Heart right ventricle (tissue), 16 donors: ENCODE results near the gene LRRC9. TPM values are rescaled to one million over a fixed set of nuclear protein-coding genes. Genes with fewer than 3 reads are reported as not detected.
A peak's percentile ranks its signal among the peaks of the same experiment; 100 is the strongest.

Source experiments
- ATAC-seq, 8 donors: fragments of 200-7000 bp; cut with Tn5 transposase; one replicate each; pipeline ENCODE4 v1.9.1; 2020; ENCODE audit warnings: mild to moderate bottlenecking in 8 of 8, moderate library complexity in 8 of 8, moderate number of reproducible peaks in 1 of 8
- DNase-seq, 2 donors: peaks; one replicate each; pipeline ENCODE4 v3.0.0-alpha.2; 2020
- H3K27ac ChIP-seq, 10 donors: fragments of 200-600 bp; sonication (generic) in 2 of 10; one replicate each; pipeline versions ENCODE4 v1.5.0 to v1.8.0; 2020 to 2022; ENCODE audit warnings: mild to moderate bottlenecking in 3 of 10
- H3K27me3 ChIP-seq, 7 donors: fragments of 200-600 bp; one replicate each; pipeline ENCODE4 v1.8.0; 2021 to 2022; ENCODE audit warnings: mild to moderate bottlenecking in 2 of 7
- H3K36me3 ChIP-seq, 9 donors: fragments of 200-600 bp; sonication (generic) in 1 of 9; one replicate each; pipeline versions ENCODE4 v1.5.0 to v1.8.0; 2020 to 2022; ENCODE audit warnings: mild to moderate bottlenecking in 2 of 9
- H3K4me1 ChIP-seq, 9 donors: fragments of 200-600 bp; sonication (generic) in 1 of 9; one replicate each; pipeline versions ENCODE4 v1.5.0 to v1.8.0; 2020 to 2022; ENCODE audit warnings: mild to moderate bottlenecking in 4 of 9
- H3K4me3 ChIP-seq, 10 donors: fragments of 200-600 bp; sonication (generic) in 2 of 10; one replicate each; pipeline versions ENCODE4 v1.5.0 to v1.8.0; 2020 to 2022; ENCODE audit warnings: mild to moderate bottlenecking in 7 of 10, moderate library complexity in 2 of 10
- H3K9me3 ChIP-seq, 11 donors: fragments of 200-600 bp in 10 of 11; sonication (generic) in 2 of 11; one replicate each; pipeline versions ENCODE4 v1.5.0 to v1.8.0; 2013 to 2022; ENCODE audit warnings: mild to moderate bottlenecking in 2 of 11, control low read depth in 1 of 11, moderate library complexity in 1 of 11
- WGBS, 2 donors: extraction: QIAGEN DNeasy Blood & Tissue Kit; methylation state at CpG; one replicate each; pipeline ENCODE4 v1.1.7; 2013; ENCODE audit warnings: inconsistent platforms in 1 of 2; 5-methylcytosine and 5-hydroxymethylcytosine counted together
- intact Hi-C, 10 donors: fragments of 100-400 bp; cut with DNase I; formaldehyde crosslinking; loops; one replicate each; pipeline versions ENCODE4 v1.11.1 to v1.14.2; 2022
- polyA plus RNA-seq, 2 donors: library from polyadenylated mRNA; stranded (reverse); fragments of 200-250 nt; gene quantifications; one replicate each; pipeline ENCODE4 v1.2.3, GENCODE V29; 2013
- total RNA-seq, 10 donors: library from RNA; stranded (reverse); fragmentation: NEBNext Ultra II Directional in 3 of 10; extraction: Animal tissue kit (Norgen Biotek cat#: 25700) in 3 of 10; gene quantifications; one replicate each; pipeline versions ENCODE4 v1.2.1 to v1.2.4, GENCODE V29; 2021 to 2023
- TF ChIP-seq, protein P1 (sequence below), 9 donors: fragments of 200-600 bp; sonication (generic) in 2 of 9; IDR thresholded peaks; one replicate each; pipeline versions ENCODE4 v1.5.0 to v1.8.0; 2021 to 2022; ENCODE audit warnings: antibody characterized with exemption in 9 of 9, mild to moderate bottlenecking in 5 of 9, moderate library complexity in 1 of 9
- donor health status: Arrhythmogenic right ventricular cardiomyopathy.
- donor health status: ischemic (EF 13 %, LVEDD 7.1; RV severe dilation, severe dysfunction).
- donor health status: healthy with polysubstance abuse.
- donor health status: DM: no; HTN: yes; CAD: no.
- donor health status: DM: no; HTN: no; CAD: no.
- donor health status: ischemic (EF 25% LVEDD 6.9; RV normal size, moderate dysfunction).
- donor health status: ischemic (EF 25% LVEDD 5.7; RV mildly dilated, moderate dysfunction).
- donor health status: healthy.
- donor health status: DM: yes; HTN: yes; CAD: no.
- donor health status: Ischemic cardiomyopathy.
- donor health status: ischemic (EF 35%, LVEDD 5.7; RV mildly dilated, moderate dysfunction).
- donor health status: nonischemic (EF 11% LVEDD 7.7; RV severe dilation, severe dysfunction).
- donor health status: DM: yes; HTN: yes; CAD: no.
- donor health status: PGD.
- donor health status: ischemic (EF 29% LVEDD 5.4; RV normal size, mild dysfunction).
- donor health status: nonischemic (EF 23%, LVEDD 6.1; RV moderate dilation, normal function).

Gene LRRC9
- total and polyA plus RNA-seq, 12 donors = 0.01 to 1.7 (median 0.22) TPM; not detected in 4

DNA sequence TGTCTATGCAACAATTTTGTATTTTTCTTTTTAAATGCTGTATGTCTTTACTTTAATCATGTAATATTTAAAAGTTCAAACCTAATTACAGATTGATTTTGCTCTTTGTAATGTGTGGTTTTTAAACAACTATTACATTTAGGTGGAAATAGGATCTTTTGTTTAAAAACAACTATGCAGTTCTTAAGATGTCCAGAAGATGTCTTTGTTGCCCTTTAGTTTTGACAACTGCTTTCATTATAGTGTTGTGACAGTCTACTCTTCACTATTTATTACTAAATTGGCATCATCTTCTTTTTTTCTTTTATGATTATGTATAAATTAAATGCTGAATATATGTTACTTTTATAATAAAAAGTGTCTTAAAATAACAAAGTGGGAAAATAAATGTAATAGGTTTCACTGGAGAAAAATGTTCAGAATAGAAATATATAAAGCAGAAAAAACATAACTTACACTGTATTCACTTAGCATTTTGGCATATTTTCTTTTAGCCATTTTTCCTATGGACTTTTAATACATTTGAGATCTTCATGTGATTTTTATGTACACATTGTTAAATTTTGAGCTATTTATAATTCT is 144.6 kb downstream of the LRRC9 start:
- no peaks in the 10 kb centered on the region for H3K36me3 ChIP-seq
- no peak overlapping the region for H3K4me3 ChIP-seq
- peaks cover 0 to 6% (median 0%) of the 10 kb centered on the region in 11 donors for H3K9me3 ChIP-seq
- no peak overlapping the region for H3K27ac ChIP-seq
- H3K4me1 ChIP-seq = no peaks in the 10 kb centered on the region
- intact Hi-C loops = loop anchor here (1.0 to 10.0 kb wide), 11 partner anchors 100 to 500 kb away; partner anchors contain the start of gene DHRS7 (in 4 of the 10)
- ATAC-seq (no peak), DNase-seq (no peak)
- TF ChIP-seq, protein P1, sequence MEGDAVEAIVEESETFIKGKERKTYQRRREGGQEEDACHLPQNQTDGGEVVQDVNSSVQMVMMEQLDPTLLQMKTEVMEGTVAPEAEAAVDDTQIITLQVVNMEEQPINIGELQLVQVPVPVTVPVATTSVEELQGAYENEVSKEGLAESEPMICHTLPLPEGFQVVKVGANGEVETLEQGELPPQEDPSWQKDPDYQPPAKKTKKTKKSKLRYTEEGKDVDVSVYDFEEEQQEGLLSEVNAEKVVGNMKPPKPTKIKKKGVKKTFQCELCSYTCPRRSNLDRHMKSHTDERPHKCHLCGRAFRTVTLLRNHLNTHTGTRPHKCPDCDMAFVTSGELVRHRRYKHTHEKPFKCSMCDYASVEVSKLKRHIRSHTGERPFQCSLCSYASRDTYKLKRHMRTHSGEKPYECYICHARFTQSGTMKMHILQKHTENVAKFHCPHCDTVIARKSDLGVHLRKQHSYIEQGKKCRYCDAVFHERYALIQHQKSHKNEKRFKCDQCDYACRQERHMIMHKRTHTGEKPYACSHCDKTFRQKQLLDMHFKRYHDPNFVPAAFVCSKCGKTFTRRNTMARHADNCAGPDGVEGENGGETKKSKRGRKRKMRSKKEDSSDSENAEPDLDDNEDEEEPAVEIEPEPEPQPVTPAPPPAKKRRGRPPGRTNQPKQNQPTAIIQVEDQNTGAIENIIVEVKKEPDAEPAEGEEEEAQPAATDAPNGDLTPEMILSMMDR (IDR thresholded peaks at IDR 0.05) = peak; percentile 37 to 78 (median 63)
- no peaks in the 10 kb centered on the region for H3K27me3 ChIP-seq

DNA sequence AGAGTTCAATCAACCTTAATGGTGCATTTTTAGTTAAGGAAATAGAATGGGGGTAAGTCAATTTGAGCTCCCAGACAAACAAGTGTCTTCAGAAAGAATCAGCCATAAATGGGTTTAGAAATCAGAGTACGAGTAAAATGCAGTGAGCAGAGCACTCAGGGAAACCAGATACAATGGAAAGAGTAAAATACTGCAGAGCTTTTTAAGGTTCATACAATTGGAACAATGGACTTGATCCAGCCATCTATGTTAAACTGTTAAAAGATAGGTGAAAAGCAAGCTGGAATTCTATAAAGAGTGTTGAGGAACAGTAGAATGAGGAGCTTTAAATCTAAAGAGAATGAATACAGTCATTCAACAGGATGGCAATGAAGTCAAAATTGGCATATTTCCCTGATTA is 147.9 kb downstream of the LRRC9 start:
- WGBS, 2 donors = 94 to 97% methylated on average over 1 of the region's 1 CpG

DNA sequence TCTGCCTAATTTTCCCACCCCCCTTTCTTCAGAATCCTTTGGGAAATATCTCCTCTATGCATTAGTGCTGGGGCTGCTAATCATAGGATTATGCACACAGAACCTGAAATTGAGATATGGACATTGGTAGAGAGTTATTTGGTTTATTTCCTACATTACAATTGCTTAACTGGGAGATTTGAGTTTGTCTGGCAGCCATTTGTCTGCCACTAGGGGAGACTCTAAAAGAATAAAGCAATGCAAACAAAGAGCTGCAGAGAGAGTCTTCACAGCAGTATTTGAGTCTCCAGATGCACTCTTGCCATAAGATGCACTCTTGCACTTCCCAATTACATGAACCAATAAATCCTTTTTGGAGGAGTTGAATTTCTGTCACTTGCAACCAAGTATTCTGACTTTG is 159.8 kb downstream of the LRRC9 start:
- no peaks in the 10 kb centered on the region for H3K36me3 ChIP-seq
- H3K4me3 ChIP-seq = no peak overlapping the region
- no peak for DNase-seq
- H3K27me3 ChIP-seq = no peaks in the 10 kb centered on the region
- TF ChIP-seq, protein P1 (IDR thresholded peaks at IDR 0.05) = no peak
- peaks cover 0 to 19% (median 4%) of the 10 kb centered on the region in 11 donors for H3K9me3 ChIP-seq
- no peak overlapping the region for H3K27ac ChIP-seq
- no peaks in the 10 kb centered on the region for H3K4me1 ChIP-seq
- intact Hi-C loops = no loop called here
- ATAC-seq = no peak

More for the DNA sequence above, 147.9 kb downstream of the LRRC9 start:
- H3K4me3 ChIP-seq = no peak overlapping the region
- no peaks in the 10 kb centered on the region for H3K27me3 ChIP-seq
- intact Hi-C loops = loop anchor here in 8 of 10 donors (2.0 to 10.0 kb wide), 7 partner anchors 99 to 497 kb away; partner anchors contain the start of gene DHRS7 (in 1 of the 8)
- DNase-seq (no peak), ATAC-seq (no peak)
- H3K4me1 ChIP-seq = no peaks in the 10 kb centered on the region
- H3K27ac ChIP-seq = no peak overlapping the region
- H3K9me3 ChIP-seq = no peaks in the 10 kb centered on the region
- H3K36me3 ChIP-seq = no peaks in the 10 kb centered on the region
- TF ChIP-seq, protein P1 (IDR thresholded peaks at IDR 0.05) = no peak

DNA sequence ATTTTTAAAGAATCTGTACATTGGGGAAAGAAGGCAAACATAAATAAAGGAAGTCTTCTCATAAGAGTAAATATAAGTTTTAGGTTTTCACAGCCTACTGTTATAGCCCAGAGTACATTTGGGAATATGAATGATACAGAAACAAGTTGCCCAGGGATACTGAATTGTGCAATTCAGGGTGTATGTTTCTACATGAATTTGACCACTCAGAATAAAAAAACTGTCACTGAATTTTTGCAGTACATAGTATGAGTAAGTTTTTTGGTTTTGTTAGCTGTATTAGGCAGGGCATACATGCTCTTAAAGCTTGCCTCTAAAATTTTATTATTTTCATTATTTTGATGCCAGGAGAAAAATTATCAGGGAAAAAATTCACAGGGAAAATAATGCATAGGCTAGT is 165.1 kb downstream of the LRRC9 start:
- TF ChIP-seq, protein P1 (IDR thresholded peaks at IDR 0.05) = no peak

More for the DNA sequence above, 165.1 kb downstream of the LRRC9 start:
- Histone ChIP-seq H3K27me3 (no peaks in the 10 kb centered on the region), H3K36me3 (no peaks in the 10 kb centered on the region), H3K4me1 (no peaks in the 10 kb centered on the region), H3K27ac (no peak overlapping the region), H3K9me3 (no peaks in the 10 kb centered on the region), H3K4me3 (no peak overlapping the region)
- intact Hi-C loops = no loop called here
- DNase-seq = no peak
- no peak for ATAC-seq
